ENCODE results near the gene ELFN1.

The ELFN1 gene

DNA sequence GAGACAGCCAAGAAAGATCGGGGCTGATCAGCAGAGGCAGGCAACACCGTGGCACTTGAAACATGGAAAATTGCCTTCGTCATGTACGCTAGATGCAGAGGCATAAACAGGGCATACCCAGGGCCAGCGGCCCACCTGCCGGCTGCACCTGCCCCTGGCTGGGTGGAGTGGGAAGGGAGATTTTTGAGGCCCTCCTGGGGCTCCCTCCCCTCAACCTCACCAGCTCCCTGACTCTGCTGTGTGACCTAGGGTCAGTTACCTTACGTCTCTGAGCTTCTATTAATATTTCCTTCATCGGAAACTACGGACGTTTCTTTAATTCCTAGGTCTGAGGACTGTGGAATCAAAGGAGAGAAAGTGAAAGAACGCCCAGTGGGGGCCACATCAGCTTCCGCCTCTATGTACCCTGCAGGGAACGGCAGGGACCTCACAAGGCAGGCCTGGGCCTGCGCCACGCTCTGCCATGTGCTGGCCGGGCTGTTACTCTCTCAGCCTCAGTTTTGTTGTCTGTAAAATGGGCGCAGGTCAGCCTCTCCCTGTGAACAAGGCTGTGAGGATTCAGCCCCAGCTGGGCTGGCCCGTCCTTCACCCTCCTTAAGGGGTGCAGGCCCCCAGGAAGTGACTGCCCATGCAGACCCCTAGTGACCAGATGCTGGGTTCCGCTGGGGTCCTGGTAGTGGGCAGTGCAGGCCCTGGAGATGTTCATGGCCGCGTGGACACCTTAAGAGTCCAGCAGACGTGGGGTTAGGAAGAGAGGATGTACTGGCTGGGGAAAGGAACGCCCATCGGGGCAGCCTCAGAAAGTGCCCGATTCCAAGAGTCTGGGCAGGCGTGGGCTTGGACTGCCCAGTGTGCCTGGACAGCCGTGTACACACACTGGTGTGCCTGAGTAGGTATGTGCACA, 22.7 kb downstream of the ELFN1 start:
- Histone ChIP-seq H3F3A (ENCODE audit: low read depth) (no peaks in the 10 kb centered on the region), H3K79me2 (ENCODE audit: insufficient read depth, low read length) (no peaks in the 10 kb centered on the region), H3K4me3 (ENCODE audit: low read length, poor library complexity, severe bottlenecking) (no peak overlapping the region), H3K4me2 (ENCODE audit: low read depth, low read length, poor library complexity, severe bottlenecking) (no peak overlapping the region), H3K27me3 (ENCODE audit: insufficient read depth, low read length, poor library complexity, severe bottlenecking) (no peaks in the 10 kb centered on the region), H3K36me3 (ENCODE audit: insufficient read depth, low read length) (no peaks in the 10 kb centered on the region), H2AFZ (ENCODE audit: low read length) (no peak overlapping the region), H3K9me3 (ENCODE audit: insufficient read depth, low read depth, low read length) (peaks cover 6% of the 10 kb centered on the region; the same call in 1 of the 2 replicates), H3K9me2 (replicated peaks; ENCODE audit: low read depth, low read length) (no peaks in the 10 kb centered on the region), H3K4me1 (ENCODE audit: insufficient read depth, low read length, poor library complexity, severe bottlenecking) (no peaks in the 10 kb centered on the region), H4K20me1 (ENCODE audit: insufficient read depth, low read length, poor library complexity, severe bottlenecking) (no peaks in the 10 kb centered on the region), H3K9ac (ENCODE audit: low read depth, low read length, poor library complexity, severe bottlenecking) (no peak overlapping the region)
- no peak for TF ChIP-seq EZH2phosphoT487 (IDR thresholded peaks at IDR 0.05; ENCODE audit: borderline replicate concordance)
- TF ChIP-seq, protein P1, sequence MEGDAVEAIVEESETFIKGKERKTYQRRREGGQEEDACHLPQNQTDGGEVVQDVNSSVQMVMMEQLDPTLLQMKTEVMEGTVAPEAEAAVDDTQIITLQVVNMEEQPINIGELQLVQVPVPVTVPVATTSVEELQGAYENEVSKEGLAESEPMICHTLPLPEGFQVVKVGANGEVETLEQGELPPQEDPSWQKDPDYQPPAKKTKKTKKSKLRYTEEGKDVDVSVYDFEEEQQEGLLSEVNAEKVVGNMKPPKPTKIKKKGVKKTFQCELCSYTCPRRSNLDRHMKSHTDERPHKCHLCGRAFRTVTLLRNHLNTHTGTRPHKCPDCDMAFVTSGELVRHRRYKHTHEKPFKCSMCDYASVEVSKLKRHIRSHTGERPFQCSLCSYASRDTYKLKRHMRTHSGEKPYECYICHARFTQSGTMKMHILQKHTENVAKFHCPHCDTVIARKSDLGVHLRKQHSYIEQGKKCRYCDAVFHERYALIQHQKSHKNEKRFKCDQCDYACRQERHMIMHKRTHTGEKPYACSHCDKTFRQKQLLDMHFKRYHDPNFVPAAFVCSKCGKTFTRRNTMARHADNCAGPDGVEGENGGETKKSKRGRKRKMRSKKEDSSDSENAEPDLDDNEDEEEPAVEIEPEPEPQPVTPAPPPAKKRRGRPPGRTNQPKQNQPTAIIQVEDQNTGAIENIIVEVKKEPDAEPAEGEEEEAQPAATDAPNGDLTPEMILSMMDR (conservative IDR thresholded peaks at IDR 0.05; ENCODE audit: low read length): no peak

DNA sequence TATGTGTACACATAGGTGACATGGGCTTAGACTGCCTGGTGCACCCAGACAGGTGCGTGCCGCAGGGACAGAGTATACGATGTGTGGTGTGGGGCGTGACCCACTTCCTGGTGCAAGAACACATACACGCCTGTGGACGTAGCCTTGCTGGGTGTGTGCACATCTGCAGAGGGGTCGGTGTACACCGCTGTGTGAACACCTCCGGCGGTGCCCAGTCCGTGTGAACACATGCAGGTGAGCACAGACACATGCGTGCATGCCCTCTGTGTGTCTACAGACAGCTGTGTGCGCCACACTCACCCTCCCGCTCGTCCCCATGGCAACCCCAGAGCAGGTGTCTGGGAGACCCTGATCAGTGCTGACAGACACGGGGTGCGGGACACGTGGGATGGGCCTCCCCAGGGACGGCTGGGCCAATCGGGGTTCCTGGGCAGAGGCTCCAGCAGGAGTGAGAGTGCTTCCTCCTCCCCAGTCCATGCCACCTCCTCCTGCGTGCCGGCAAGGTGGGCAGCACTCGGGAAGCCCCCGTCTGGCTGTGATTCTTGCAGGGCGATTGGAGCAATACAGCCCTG, 23.4 kb downstream of the ELFN1 start:
- H3K4me3 ChIP-seq (ENCODE audit: low read length, poor library complexity, severe bottlenecking): no peak overlapping the region
- no peaks in the 10 kb centered on the region for H3K27me3 ChIP-seq (ENCODE audit: insufficient read depth, low read length, poor library complexity, severe bottlenecking)
- H3K9me2 ChIP-seq (replicated peaks; ENCODE audit: low read depth, low read length): no peaks in the 10 kb centered on the region
- H3K9ac ChIP-seq (ENCODE audit: low read depth, low read length, poor library complexity, severe bottlenecking): no peak overlapping the region
- H3F3A ChIP-seq (ENCODE audit: low read depth): no peaks in the 10 kb centered on the region
- no peaks in the 10 kb centered on the region for H3K36me3 ChIP-seq (ENCODE audit: insufficient read depth, low read length)
- TF ChIP-seq, protein P1 (conservative IDR thresholded peaks at IDR 0.05; ENCODE audit: low read length): no peak
- TF ChIP-seq EZH2phosphoT487 (IDR thresholded peaks at IDR 0.05; ENCODE audit: borderline replicate concordance): no peak
- no peaks in the 10 kb centered on the region for H3K79me2 ChIP-seq (ENCODE audit: insufficient read depth, low read length)
- no peak overlapping the region for H2AFZ ChIP-seq (ENCODE audit: low read length)
- peaks cover 5% of the 10 kb centered on the region; the same call in 1 of the 2 replicates for H3K9me3 ChIP-seq (ENCODE audit: insufficient read depth, low read depth, low read length)
- H3K4me2 ChIP-seq (ENCODE audit: low read depth, low read length, poor library complexity, severe bottlenecking): no peak overlapping the region
- H4K20me1 ChIP-seq (ENCODE audit: insufficient read depth, low read length, poor library complexity, severe bottlenecking): no peaks in the 10 kb centered on the region
- H3K4me1 ChIP-seq (ENCODE audit: insufficient read depth, low read length, poor library complexity, severe bottlenecking): no peaks in the 10 kb centered on the region

DNA sequence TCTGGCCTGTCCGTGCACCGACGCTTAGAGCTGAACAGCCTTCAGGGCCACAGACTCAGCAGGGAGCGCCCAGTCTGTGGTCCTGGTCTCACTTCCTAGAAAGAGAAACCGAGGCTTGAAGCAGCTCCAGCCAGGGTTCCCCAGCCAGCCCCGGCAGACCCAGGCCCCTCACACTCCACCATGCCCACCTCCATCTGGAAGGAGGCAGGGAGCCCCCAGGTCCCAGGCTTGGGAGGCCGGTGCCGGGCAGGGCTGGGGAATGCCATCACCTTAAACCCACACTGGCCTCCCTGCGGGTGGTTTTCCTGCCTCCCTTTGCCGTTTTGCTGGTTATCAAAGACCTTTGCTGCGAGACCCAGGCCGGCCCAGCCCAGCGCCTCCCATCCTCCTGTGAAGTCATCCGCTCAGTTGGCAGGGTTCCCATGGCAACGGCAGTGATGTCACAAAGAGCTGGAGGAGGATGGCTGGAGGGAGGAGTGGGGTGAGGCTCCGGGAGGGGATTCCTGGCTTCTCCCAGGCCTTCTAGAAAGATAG, 24.0 kb downstream of the ELFN1 start:
- Histone ChIP-seq H3F3A (ENCODE audit: low read depth) (no peaks in the 10 kb centered on the region), H3K27me3 (ENCODE audit: insufficient read depth, low read length, poor library complexity, severe bottlenecking) (no peaks in the 10 kb centered on the region), H3K9me2 (replicated peaks; ENCODE audit: low read depth, low read length) (no peaks in the 10 kb centered on the region), H3K79me2 (ENCODE audit: insufficient read depth, low read length) (no peaks in the 10 kb centered on the region), H3K9me3 (ENCODE audit: insufficient read depth, low read depth, low read length) (peaks cover 3% of the 10 kb centered on the region; the same call in 1 of the 2 replicates), H3K4me1 (ENCODE audit: insufficient read depth, low read length, poor library complexity, severe bottlenecking) (no peaks in the 10 kb centered on the region), H3K36me3 (ENCODE audit: insufficient read depth, low read length) (no peaks in the 10 kb centered on the region), H3K4me2 (ENCODE audit: low read depth, low read length, poor library complexity, severe bottlenecking) (no peak overlapping the region), H4K20me1 (ENCODE audit: insufficient read depth, low read length, poor library complexity, severe bottlenecking) (no peaks in the 10 kb centered on the region), H3K9ac (ENCODE audit: low read depth, low read length, poor library complexity, severe bottlenecking) (no peak overlapping the region), H2AFZ (ENCODE audit: low read length) (no peak overlapping the region), H3K4me3 (ENCODE audit: low read length, poor library complexity, severe bottlenecking) (no peak overlapping the region)
- no peak for TF ChIP-seq EZH2phosphoT487 (IDR thresholded peaks at IDR 0.05; ENCODE audit: borderline replicate concordance)
- TF ChIP-seq, protein P1 (conservative IDR thresholded peaks at IDR 0.05; ENCODE audit: low read length): no peak

All from Loucy (cell line).